Thoracic aorta (tissue), 2 donors: Measurements from ENCODE around the gene NEK9. TPM values are rescaled to one million over a fixed set of nuclear protein-coding genes. Genes with fewer than 3 reads are reported as not detected.

Experiments
- ATAC-seq: fragments of 150-250 bp; one replicate; pipeline ENCODE4 v1.8.0; 2017; ENCODE audit warnings: low read depth; ENCODE audit not compliant: insufficient number of reproducible peaks, low FRiP score
- DNase-seq: peaks from one replicate; pipeline ENCODE4 v3.0.0-alpha.2; 2020; ENCODE audit warnings: low spot score
- H3K27ac ChIP-seq, 2 donors: fragments of 200-600 bp; sonication (generic); 1 replicate in 1 of 2; 2 replicates in 1 of 2; pipeline ENCODE4 v1.5.1; 2016; ENCODE audit warnings: mild to moderate bottlenecking in 2 of 2, moderate library complexity in 2 of 2
- H3K27me3 ChIP-seq: fragments of 200-600 bp; sonication (generic); replicated peaks from 2 replicates; pipeline ENCODE4 v1.6.0; 2016; ENCODE audit warnings: mild to moderate bottlenecking; ENCODE audit not compliant: insufficient read depth
- H3K36me3 ChIP-seq: fragments of 200-600 bp; sonication (generic); one replicate; pipeline ENCODE4 v1.5.1; 2016
- H3K4me1 ChIP-seq, 2 donors: fragments of 200-600 bp; sonication (generic); 1 replicate in 1 of 2; 2 replicates in 1 of 2; pipeline versions ENCODE4 v1.5.1 to v1.6.0; 2016; ENCODE audit warnings: low read depth in 2 of 2, mild to moderate bottlenecking in 1 of 2; ENCODE audit not compliant: control insufficient read depth in 1 of 2
- H3K4me3 ChIP-seq: fragments of 200-600 bp; sonication (generic); 2 replicates; pipeline ENCODE4 v1.5.1; 2016; ENCODE audit warnings: mild to moderate bottlenecking
- H3K9me3 ChIP-seq: fragments of 200-600 bp; sonication (generic); 2 replicates; pipeline ENCODE4 v1.5.1; 2016
- total RNA-seq, 2 donors: library from RNA; depleted of rRNA; stranded (reverse); fragments of >200 nt; gene quantifications; one replicate each; pipeline versions ENCODE4 v1.1.0 to v1.2.3, GENCODE V29; 2016
- TF ChIP-seq, protein P1 (sequence below): fragments of 200-600 bp; sonication (generic); IDR thresholded peaks from one replicate; pipeline ENCODE4 v1.5.1; 2019; ENCODE audit warnings: antibody characterized with exemption

The NEK9 gene
- total RNA-seq = 10 to 100 TPM; 51.3 to 65.3 TPM

DNA sequence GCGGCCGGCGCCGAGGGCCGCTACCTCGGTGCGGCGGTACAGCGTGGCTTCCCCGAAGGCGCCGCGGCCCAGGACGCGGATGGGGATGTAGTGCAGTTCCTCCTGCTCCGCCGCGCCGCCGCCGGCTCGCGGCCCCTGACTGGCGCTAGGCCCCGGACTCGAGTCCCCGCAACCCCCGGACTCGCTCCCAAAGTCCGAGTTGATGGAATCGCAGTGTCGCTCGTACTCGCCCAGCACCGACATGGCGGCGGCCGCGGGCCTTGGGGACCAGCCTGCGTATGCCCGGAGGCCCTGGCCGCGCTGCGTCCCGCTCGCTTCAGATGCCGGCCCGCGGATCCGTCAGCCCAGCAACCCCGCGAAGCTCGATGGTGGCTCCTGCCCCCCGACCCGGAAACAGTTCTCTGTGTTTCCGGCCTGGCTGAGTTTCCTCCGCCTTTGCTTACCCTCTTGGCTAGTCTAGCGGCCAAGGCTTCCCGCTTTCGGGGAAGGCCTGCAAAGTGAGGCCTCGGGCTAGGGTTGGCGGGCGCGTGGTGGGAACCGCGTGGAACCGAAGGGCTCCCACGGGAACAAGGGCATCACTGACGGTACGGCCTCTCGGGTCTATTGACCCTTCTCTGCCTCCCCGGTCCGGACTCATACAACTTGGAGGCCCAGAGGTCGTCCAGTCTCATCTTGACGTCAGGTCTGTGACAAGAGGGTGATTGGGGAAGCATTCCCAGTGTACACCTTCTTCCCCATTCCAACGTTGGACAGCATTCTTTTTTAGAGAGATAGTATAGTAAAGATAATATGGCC, at the start of gene NEK9:
TSS of gene NEK9 (minus strand) at position 370 of the 795 bp plus-strand sequence. CDS start at position 243, 127 bp downstream.
- peak within 1 kb of the TSS; percentile 80 for H3K4me3 ChIP-seq
- peak within 1 kb of the TSS; percentile 93 to 95 for H3K27ac ChIP-seq
- no peaks in the 10 kb centered on the region for H3K36me3 ChIP-seq
- DNase-seq (peak; percentile 53), ATAC-seq (peak; percentile 76)
- H3K27me3 ChIP-seq = no peaks in the 10 kb centered on the region
- TF ChIP-seq, protein P1, sequence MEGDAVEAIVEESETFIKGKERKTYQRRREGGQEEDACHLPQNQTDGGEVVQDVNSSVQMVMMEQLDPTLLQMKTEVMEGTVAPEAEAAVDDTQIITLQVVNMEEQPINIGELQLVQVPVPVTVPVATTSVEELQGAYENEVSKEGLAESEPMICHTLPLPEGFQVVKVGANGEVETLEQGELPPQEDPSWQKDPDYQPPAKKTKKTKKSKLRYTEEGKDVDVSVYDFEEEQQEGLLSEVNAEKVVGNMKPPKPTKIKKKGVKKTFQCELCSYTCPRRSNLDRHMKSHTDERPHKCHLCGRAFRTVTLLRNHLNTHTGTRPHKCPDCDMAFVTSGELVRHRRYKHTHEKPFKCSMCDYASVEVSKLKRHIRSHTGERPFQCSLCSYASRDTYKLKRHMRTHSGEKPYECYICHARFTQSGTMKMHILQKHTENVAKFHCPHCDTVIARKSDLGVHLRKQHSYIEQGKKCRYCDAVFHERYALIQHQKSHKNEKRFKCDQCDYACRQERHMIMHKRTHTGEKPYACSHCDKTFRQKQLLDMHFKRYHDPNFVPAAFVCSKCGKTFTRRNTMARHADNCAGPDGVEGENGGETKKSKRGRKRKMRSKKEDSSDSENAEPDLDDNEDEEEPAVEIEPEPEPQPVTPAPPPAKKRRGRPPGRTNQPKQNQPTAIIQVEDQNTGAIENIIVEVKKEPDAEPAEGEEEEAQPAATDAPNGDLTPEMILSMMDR = no peak
- no peaks in the 10 kb centered on the region for H3K9me3 ChIP-seq
- H3K4me1 ChIP-seq = peaks cover 23 to 39% of the 10 kb centered on the region in 2 donors

DNA sequence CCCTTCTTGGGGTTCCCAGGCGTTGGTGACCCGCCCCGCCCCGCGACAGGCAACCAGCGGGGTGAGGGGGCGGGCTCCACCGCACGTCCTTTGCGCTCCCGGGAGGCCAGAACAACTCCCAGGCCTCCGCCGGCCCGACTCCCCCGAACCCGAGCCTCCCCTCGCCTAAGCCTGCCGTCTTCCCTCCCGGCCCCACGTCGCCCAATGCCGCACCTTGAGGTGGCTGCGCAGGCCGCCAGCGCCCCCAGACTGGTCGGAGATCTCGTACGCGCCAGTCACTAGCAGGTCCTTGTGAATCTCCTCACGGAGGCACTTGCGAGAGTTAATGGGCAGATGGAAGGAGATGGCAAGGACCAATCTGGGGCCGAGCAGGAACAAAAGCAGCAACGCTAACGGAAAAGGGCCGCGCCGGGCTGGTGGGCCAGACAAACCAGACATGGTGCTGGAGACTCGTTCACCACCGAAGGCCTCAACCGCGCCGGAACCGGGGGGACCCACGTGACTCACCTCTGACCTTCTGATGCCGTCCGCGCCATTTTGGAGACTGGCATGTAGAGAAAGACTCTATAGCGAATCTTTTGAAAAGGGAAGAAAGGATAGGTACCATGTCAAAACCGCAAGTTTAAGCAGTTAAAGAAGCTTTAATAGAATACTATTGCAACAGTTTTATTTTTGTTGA, 49.4 kb upstream of the NEK9 start, which contains the start of gene TMED10:
TSS of gene TMED10 (minus strand) at position 471 of the 679 bp plus-strand sequence. CDS start at position 438, 33 bp downstream.
- Histone ChIP-seq H3K4me1 (peaks cover 10 to 33% of the 10 kb centered on the region in 2 donors), H3K4me3 (peak within 1 kb of the TSS; percentile 100), H3K27ac (peak within 1 kb of the TSS; percentile 96 to 99), H3K36me3 (no peaks in the 10 kb centered on the region), H3K27me3 (no peaks in the 10 kb centered on the region), H3K9me3 (no peaks in the 10 kb centered on the region)
- TF ChIP-seq, protein P1 = no peak
- ATAC-seq (peak; percentile 93), DNase-seq (peak; percentile 52)

DNA sequence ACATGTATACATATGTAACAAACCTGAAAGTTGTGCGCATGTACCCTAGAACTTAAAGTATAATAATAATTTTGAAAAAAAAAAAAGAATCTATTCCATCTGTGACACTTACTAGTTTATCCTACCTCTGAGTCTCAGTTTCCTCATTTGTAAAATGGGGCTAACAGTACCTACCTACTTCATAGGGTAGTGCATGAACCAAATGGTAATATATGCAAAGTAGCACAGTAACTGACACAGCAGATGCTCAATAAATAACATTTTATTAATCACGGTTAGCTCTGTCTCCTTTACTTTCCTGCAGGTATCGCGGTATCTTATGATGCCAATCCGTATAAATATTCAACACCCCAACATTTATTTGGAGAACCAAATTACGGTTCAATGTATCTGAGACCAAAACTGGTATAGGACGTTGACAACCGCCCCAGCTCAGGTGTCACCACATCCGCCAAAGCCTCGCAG, 48.9 kb upstream of the NEK9 start:
- TF ChIP-seq, protein P1 = no peak
- Histone ChIP-seq H3K9me3 (no peaks in the 10 kb centered on the region), H3K4me1 (peaks cover 10 to 36% of the 10 kb centered on the region in 2 donors), H3K4me3 (peak overlapping the region; percentile 100), H3K27me3 (no peaks in the 10 kb centered on the region), H3K36me3 (no peaks in the 10 kb centered on the region), H3K27ac (peak overlapping the region; percentile 96 to 99)
- DNase-seq (no peak), ATAC-seq (no peak)

DNA sequence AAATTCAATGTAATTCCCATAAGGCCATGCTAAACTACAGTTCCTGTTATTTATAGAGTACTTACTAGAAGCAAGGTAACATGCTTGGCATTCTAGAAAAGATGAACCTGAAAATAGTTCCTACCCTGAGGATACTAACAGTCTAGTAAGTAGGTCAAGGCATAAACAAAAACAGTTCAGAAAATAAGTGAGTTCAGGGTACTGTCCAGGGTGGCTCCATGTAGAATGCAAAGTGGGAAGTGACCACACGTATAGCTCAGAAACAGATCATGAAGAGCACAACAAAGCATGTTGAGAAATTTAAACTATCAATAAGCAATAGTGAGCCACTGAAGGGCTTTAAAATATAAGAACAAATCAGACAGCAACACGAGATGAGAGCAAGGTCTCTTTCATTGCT, 47.2 kb upstream of the NEK9 start:
- Histone ChIP-seq H3K27ac (no peak overlapping the region), H3K9me3 (no peaks in the 10 kb centered on the region), H3K36me3 (no peaks in the 10 kb centered on the region), H3K4me1 (peaks cover 12 to 41% of the 10 kb centered on the region in 2 donors), H3K4me3 (no peak overlapping the region), H3K27me3 (no peaks in the 10 kb centered on the region)
- no peak for ATAC-seq
- TF ChIP-seq, protein P1 = no peak
- DNase-seq = no peak

DNA sequence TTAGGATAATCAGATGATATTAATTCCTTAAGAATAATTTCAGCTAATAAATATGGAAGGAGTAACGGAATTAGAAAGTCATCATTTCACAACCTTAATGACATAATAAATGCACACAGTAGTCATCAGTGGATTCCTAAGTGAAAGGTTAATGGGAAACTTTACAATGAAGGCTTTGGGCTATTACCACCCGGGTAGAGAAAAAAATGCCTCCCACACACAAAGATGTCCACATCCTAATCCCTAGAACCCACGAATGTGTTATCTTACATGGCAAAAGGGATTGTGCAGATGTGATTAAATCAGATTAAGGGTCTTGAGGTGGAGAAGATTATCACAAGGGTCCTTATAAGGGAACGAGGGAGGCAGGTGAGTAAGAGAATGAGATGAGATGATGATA, 43.9 kb upstream of the NEK9 start:
- Histone ChIP-seq H3K27me3 (no peaks in the 10 kb centered on the region), H3K9me3 (no peaks in the 10 kb centered on the region), H3K27ac (no peak overlapping the region), H3K4me3 (no peak overlapping the region), H3K36me3 (no peaks in the 10 kb centered on the region), H3K4me1 (peaks cover 31 to 69% of the 10 kb centered on the region in 2 donors)
- no peak for ATAC-seq
- TF ChIP-seq, protein P1 = no peak
- no peak for DNase-seq
